ENCODE measurements around the gene KIF4A.
A peak's percentile ranks its signal among the peaks of the same experiment; 100 is the strongest.
"Not testable (repeated sequence)": the region's sequence is repeated elsewhere in the genome, so short reads cannot be mapped to it uniquely, and the experiment has no call there.

KIF4A gene

DNA sequence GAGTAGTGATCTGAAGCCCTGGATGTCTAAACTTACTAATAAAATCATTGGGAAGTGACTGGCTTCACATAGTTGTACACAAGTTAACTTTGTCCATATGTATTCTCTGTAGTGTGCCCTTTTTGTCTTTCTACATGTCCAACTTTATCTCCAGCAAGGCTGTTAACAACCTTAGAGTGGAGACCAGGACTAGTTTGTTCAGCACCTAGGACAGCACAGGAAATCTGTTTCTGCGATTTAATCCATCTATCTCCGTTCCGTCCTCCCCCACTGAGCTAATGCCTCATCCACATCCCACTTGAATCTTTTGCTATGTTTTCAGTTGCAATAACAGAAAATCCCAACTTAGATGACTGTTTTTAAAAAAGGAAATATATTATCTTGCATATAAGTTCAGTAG, 25.1 kb upstream of the KIF4A start:
- no peak for ATAC-seq
- H3K4me1 Mint-ChIP-seq, result no peaks in the 10 kb centered on the region
- H3K27ac Mint-ChIP-seq, result no peak overlapping the region
- no peaks in the 10 kb centered on the region for H3K27me3 Mint-ChIP-seq
- H3K9me3 Mint-ChIP-seq, result no peaks in the 10 kb centered on the region
- H3K36me3 Mint-ChIP-seq, result no peaks in the 10 kb centered on the region
- H3K4me3 Mint-ChIP-seq, result no peak overlapping the region

DNA sequence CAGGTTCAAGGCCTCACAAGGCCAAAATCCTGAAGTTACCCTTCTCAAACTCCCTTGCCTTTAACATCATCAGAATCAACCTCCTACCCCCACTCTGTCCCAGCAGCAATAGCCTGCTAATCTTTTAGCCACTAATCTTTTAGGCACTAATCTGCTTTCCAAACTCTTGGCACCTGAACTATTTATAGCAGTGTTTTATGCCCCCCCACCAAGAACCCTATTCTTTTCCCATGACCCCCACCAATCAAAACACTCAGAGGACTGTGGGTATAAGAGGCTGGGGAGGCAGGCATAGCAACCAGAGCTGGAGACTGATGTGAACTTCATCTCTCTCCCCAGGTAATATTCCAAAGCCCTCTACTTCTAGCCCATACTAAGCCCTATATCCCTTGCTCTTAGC, 21.9 kb upstream of the KIF4A start, which contains the start of gene ARR3:
ARR3 (plus strand) TSS at position 301 of the 400 bp plus-strand sequence. CDS start 1,052 bp downstream, outside the sequence.
- Mint-ChIP-seq H3K27ac (no peak within 1 kb of the TSS), H3K4me3 (no peak within 1 kb of the TSS), H3K9me3 (no peaks in the 10 kb centered on the region), H3K4me1 (no peaks in the 10 kb centered on the region), H3K27me3 (no peaks in the 10 kb centered on the region), H3K36me3 (no peaks in the 10 kb centered on the region)
- no peak for ATAC-seq

DNA sequence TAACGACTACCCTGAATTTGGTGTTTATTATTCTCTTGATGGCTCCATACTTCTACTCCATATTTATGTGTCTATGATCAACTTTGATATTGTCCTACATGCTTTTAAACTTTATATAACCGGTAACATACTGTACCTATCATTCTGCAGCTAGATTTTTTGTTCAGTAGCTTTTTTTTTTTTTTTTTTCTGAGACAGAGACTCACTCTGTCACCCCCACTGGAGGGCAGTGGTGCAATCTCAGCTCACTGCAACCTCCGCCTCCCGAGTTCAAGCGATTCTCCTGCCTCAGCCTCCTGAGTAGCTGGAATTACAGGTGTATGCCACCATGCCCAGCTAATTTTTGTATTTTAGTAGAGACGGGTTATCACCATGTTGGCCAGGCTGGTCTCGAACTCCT, 15.9 kb upstream of the KIF4A start:
- not testable (repeated sequence) for H3K9me3 Mint-ChIP-seq, H3K4me1 Mint-ChIP-seq, ATAC-seq, H3K36me3 Mint-ChIP-seq, H3K27ac Mint-ChIP-seq, H3K4me3 Mint-ChIP-seq, H3K27me3 Mint-ChIP-seq

DNA sequence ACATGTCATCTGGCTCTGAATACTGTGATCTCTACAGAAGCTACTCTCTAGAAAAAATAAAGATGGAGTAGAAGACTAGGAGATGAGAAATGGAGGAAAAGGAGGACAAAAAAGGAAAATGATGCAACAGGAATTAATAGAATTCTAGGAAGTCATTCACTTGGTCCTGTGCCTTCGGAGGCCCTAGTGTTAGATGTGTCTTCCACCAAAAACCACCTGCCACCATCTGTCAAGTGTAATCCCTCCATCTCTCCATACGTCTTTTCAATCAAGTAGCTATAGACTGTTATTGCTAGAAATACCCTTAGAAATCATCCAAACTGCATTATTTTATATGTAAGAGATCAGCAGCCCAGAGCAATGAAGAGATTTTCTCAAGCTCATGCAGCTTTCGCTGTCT, 10.8 kb upstream of the KIF4A start:
- H3K9me3 Mint-ChIP-seq, result no peaks in the 10 kb centered on the region
- no peak overlapping the region for H3K4me3 Mint-ChIP-seq
- no peak overlapping the region for H3K27ac Mint-ChIP-seq
- no peaks in the 10 kb centered on the region for H3K27me3 Mint-ChIP-seq
- peaks cover 26% of the 10 kb centered on the region for H3K36me3 Mint-ChIP-seq
- no peaks in the 10 kb centered on the region for H3K4me1 Mint-ChIP-seq
- ATAC-seq, result no peak

DNA sequence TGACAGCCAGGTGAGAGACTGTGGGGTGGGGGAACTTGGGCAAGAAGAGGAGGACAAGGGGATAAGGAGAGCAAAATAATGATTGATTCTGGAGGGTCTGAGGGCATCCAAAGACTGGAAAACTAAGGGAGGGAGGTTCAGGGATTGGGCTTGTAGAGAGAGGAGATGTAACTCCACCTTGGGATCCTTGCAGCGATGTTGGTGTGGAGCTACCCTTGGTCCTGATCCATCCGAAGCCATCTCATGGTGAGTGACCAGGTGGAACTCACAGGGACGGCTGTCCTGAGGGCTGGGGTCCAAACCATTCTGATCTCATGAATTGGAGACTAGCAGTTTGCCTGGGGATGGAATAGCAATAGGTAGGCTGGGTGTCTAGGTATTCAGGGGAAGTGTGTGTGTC, 9.3 kb upstream of the KIF4A start:
- no peaks in the 10 kb centered on the region for H3K9me3 Mint-ChIP-seq
- H3K27ac Mint-ChIP-seq, result no peak overlapping the region
- ATAC-seq, result no peak
- no peaks in the 10 kb centered on the region for H3K4me1 Mint-ChIP-seq
- H3K36me3 Mint-ChIP-seq, result peaks cover 38% of the 10 kb centered on the region
- no peak overlapping the region for H3K4me3 Mint-ChIP-seq
- no peaks in the 10 kb centered on the region for H3K27me3 Mint-ChIP-seq

DNA sequence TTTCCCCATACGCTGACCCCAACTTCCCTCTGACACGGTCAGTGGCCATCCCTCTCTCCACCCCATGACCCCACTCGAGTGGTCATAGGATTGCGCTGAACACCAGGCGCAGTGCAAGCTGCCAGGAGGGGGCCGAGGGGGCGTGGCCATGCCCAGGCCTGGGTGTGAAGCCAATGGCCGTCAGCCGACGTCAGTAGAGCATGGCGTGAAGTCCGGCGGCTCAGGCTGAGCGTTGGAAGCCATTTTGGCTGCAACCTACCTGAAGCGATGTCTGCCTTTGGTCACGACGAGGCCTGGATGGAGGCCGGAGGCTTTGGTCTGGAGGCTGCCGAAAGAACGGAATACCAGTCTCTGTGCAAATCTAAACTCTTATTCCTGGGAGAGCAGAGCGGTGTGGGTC, 8.0 kb upstream of the KIF4A start, which contains the start of gene RAB41:
RAB41 (plus strand) TSS at position 222 of the 400 bp plus-strand sequence; CDS start at position 268, 46 bp downstream.
- Mint-ChIP-seq H3K9me3 (no peaks in the 10 kb centered on the region), H3K36me3 (peaks cover 45% of the 10 kb centered on the region), H3K4me3 (no peak within 1 kb of the TSS), H3K4me1 (no peaks in the 10 kb centered on the region), H3K27ac (no peak within 1 kb of the TSS), H3K27me3 (no peaks in the 10 kb centered on the region)
- no peak for ATAC-seq

DNA sequence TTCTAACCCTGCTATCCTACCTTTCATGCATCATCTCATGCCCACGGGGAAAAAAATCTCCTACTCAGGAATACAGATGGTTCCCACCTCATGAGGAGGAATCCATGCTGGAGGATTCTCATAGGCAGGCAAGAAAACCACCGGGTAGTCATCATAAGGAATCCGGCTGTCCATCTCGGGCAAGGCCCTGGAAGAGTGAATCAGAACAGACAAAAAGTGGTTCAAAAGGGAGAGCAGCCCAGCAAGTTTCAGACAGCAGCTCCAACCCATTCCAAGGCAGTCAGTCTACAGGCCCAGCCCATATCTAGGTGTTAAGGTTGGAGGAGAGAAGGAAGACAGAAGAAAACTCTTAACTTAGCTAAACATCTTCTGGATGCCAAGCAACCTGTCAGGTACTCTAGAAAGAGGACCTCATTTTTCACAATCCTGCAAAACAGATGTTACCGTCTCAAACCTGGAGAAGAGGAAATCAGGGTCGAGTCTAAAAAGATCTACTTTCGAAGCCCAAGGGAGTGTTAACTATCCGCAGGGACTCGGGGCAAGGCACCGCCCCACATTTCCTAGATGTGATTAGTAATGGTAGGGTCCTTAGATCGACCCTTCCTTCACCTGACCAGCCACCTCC, 624 bp upstream of the KIF4A start:
- Mint-ChIP-seq H3K9me3 (no peaks in the 10 kb centered on the region), H3K36me3 (peaks cover 21% of the 10 kb centered on the region), H3K27me3 (no peaks in the 10 kb centered on the region), H3K27ac (peak overlapping the region; percentile 66), H3K4me3 (peak overlapping the region; percentile 86), H3K4me1 (peaks cover 10% of the 10 kb centered on the region)
- ATAC-seq, result no peak

DNA sequence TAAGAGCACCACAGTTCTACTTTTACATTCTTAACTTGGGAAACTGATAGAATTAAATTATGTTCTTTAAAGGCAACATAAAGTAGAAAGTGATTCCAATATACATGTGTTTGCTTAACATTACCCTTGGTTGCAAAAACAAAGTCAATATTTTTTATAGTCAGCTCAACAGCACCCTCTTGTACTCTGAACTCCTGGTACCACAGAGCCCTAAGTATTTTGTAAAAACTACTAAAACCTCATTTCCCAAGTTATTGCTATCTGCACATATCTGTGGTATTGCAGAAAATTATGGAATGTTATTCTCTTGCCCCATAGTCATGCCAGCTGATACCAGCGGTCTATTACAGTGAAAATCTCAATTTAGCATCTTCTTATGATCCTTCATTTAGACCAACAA, 2.9 kb downstream of the KIF4A start:
- Mint-ChIP-seq H3K27me3 (no peaks in the 10 kb centered on the region), H3K9me3 (no peaks in the 10 kb centered on the region), H3K4me1 (peaks cover 10% of the 10 kb centered on the region), H3K36me3 (no peaks in the 10 kb centered on the region), H3K4me3 (no peak overlapping the region), H3K27ac (no peak overlapping the region)
- no peak for ATAC-seq

DNA sequence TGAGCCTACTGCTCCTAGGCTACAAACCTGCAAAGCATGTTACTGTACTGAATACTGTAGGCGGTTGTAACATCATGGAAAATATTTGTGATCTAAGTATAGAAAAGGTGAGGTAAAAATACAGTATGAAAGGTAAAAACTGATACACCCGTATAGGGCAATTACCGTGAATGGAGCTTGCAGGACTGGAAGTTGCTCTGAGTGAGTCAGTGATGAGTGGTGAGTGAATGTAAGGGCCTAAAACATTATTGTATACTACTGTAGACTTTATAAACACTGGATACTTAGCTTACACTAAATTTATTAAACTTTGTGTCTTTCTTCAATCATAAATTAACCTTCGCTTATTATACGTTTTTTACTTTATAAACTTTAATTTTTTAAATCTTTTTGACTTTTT, 3.7 kb downstream of the KIF4A start:
- H3K4me3 Mint-ChIP-seq, result no peak overlapping the region
- no peaks in the 10 kb centered on the region for H3K36me3 Mint-ChIP-seq
- H3K27me3 Mint-ChIP-seq, result no peaks in the 10 kb centered on the region
- H3K27ac Mint-ChIP-seq, result no peak overlapping the region
- ATAC-seq, result no peak
- H3K4me1 Mint-ChIP-seq, result peaks cover 10% of the 10 kb centered on the region
- no peaks in the 10 kb centered on the region for H3K9me3 Mint-ChIP-seq

DNA sequence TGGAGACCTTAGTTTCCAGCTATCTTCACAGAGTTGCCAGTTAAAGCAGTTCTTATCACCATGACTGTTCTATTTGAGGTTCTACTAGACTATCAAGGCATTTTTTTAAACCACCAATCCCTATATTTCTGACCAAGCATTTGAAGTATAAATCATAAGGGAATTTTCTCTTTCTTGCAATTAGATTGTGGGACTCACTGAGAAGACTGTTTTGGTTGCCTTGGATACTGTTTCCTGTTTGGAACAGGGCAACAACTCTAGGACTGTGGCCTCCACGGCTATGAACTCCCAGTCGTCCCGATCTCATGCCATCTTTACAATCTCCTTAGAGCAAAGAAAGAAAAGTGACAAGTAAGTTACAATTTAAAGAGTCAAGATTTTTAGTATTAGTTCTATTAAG, 11.8 kb downstream of the KIF4A start:
- no peak for ATAC-seq
- Mint-ChIP-seq H3K27me3 (no peaks in the 10 kb centered on the region), H3K36me3 (no peaks in the 10 kb centered on the region), H3K9me3 (no peaks in the 10 kb centered on the region), H3K4me1 (no peaks in the 10 kb centered on the region), H3K27ac (no peak overlapping the region), H3K4me3 (no peak overlapping the region)

DNA sequence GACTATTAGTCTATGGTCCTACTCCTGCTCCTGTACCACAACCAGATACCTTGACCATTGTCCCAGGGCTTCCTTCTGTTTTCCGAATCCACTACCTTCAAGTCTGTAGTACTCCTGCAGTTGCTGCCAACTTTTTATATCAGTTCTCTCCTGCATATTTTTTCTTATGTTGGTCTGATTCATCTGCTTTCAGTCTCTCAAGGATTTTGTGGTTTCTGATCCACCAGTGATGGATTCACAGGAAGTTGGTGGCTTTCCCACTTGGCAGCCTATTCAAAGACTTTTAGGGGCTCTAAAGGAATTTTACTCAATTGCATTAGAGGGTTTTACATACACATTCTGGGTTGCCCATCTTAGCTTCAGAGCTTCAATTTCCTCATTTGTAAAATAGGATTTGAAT, 23.6 kb downstream of the KIF4A start:
- no peak for ATAC-seq
- Mint-ChIP-seq H3K36me3 (no peaks in the 10 kb centered on the region), H3K9me3 (no peaks in the 10 kb centered on the region), H3K27ac (no peak overlapping the region), H3K4me1 (no peaks in the 10 kb centered on the region), H3K4me3 (no peak overlapping the region), H3K27me3 (no peaks in the 10 kb centered on the region)

DNA sequence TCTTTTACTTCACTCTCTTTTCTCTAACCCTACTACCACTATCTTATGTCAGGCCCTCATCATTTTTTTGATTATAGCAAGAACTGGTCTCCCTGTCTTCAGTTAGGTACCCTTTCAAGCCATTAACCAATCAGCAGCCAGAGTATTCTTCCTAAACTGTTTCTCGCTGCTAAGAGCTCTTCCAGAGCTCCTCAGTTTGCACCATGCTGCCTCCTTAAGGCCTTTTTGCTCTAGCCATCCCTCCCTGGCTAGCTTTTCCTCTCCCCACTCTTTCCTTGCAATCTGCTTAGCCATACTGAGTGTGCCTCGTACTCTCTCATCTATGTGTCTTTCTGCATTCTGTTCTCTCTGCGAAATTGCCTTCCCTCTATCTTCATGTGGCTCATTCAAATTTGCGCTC, 32.9 kb downstream of the KIF4A start:
- no peaks in the 10 kb centered on the region for H3K27me3 Mint-ChIP-seq
- H3K36me3 Mint-ChIP-seq, result no peaks in the 10 kb centered on the region
- no peak overlapping the region for H3K4me3 Mint-ChIP-seq
- H3K9me3 Mint-ChIP-seq, result no peaks in the 10 kb centered on the region
- H3K4me1 Mint-ChIP-seq, result no peaks in the 10 kb centered on the region
- H3K27ac Mint-ChIP-seq, result no peak overlapping the region
- ATAC-seq, result no peak

DNA sequence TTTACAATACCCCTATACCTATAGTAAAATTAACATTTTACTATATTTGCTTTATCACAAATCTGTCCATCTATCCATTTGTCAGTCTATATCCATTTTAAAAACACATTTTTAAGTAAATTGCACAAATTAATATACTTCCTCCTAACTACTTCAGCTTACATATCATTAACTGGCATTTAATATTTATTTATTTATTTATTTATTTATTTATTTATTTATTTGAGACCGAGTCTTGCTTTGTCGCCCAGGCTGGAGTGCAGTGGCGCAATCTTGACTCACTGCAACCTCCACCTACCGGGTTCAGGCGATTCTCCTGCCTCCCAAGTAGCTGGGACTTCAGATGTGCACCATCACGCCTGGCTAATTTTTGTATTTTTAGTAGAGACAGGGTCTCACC, 33.7 kb downstream of the KIF4A start:
- ATAC-seq, H3K4me3 Mint-ChIP-seq, H3K4me1 Mint-ChIP-seq, H3K36me3 Mint-ChIP-seq, H3K27ac Mint-ChIP-seq, H3K27me3 Mint-ChIP-seq, H3K9me3 Mint-ChIP-seq: not testable (repeated sequence)

DNA sequence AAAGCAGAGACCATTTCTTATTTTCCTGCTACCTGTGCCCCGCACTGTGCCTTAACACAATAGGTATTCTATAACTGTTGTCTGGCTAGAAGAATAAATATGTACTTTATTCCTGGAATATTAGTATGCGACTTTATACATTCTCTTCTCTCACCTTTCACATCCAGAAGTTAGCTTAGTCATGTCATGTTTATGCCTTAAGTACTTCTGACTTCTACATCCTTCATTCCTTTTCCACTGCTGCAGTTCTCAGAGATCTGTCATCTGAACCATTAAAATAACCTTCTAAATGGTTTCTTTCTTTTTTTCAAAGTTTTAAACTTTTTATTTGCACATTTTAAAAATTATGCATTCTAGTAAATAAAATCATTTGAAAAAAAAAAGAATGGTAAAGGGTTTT, 34.4 kb downstream of the KIF4A start:
- no peak overlapping the region for H3K27ac Mint-ChIP-seq
- no peaks in the 10 kb centered on the region for H3K9me3 Mint-ChIP-seq
- H3K27me3 Mint-ChIP-seq, result no peaks in the 10 kb centered on the region
- H3K36me3 Mint-ChIP-seq, result no peaks in the 10 kb centered on the region
- H3K4me3 Mint-ChIP-seq, result no peak overlapping the region
- no peak for ATAC-seq
- H3K4me1 Mint-ChIP-seq, result no peaks in the 10 kb centered on the region

DNA sequence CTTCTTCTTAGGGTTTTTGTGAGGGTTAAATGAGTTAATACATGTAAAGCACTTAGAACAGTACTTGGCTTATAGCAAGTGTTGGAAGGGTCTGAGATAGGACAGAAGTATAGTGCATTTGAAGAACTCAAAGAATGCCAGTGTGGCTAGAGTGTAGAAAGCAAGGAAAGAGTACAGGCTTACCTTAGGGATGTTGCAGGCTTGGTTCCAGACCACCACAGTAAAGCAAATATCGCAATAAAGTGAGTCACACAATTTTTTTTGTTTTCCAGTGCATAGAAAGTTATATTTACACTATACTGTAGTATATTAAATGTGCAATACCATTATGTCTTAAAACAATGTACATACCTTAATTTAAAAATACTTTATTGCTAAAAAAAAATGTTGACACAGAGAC, 41.3 kb downstream of the KIF4A start:
- H3K9me3 Mint-ChIP-seq, result no peaks in the 10 kb centered on the region
- no peak overlapping the region for H3K27ac Mint-ChIP-seq
- no peaks in the 10 kb centered on the region for H3K4me1 Mint-ChIP-seq
- no peak for ATAC-seq
- no peaks in the 10 kb centered on the region for H3K27me3 Mint-ChIP-seq
- H3K4me3 Mint-ChIP-seq, result no peak overlapping the region
- H3K36me3 Mint-ChIP-seq, result no peaks in the 10 kb centered on the region

DNA sequence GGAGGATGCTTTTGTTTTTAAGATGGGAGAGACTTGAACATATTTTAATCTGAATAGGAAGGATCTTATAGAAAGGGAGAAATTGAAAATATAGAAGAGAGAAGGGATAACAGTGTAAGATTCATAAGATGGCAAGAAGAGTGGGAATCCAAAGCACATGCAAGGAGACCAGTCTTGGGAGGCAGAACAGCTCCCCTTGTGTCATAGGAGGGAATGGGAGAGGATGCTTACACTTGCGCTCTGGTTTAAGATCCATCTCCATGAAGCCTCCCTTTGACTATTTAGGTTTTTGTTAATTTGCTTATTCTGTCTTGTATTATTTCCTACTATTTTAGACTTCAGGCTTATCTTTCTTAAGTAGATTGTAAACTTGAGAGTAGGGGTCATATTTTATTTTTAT, 42.7 kb downstream of the KIF4A start:
- H3K4me1 Mint-ChIP-seq, result no peaks in the 10 kb centered on the region
- no peaks in the 10 kb centered on the region for H3K27me3 Mint-ChIP-seq
- no peaks in the 10 kb centered on the region for H3K36me3 Mint-ChIP-seq
- H3K4me3 Mint-ChIP-seq, result no peak overlapping the region
- no peak for ATAC-seq
- no peaks in the 10 kb centered on the region for H3K9me3 Mint-ChIP-seq
- H3K27ac Mint-ChIP-seq, result no peak overlapping the region

DNA sequence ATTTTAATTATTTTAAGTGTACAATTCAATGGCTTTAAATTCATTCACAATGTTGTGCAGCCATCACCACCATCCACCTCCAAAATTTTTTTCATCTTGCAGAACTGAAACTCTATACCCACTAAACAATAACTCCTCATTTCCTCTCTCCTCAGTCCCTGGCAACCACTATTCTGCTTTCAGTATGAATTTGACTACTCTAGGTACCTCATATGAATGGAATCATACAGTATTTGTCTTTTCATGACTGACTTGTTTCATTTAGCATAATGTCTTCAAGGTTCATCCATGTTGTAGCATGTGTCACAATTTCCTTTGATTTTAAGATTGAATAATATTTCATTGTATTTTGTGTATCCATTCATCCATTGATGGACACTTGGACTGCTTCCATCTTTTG, 46.9 kb downstream of the KIF4A start:
- H3K27me3 Mint-ChIP-seq, result no peaks in the 10 kb centered on the region
- no peaks in the 10 kb centered on the region for H3K36me3 Mint-ChIP-seq
- ATAC-seq, result peak; percentile 90
- H3K4me1 Mint-ChIP-seq, result no peaks in the 10 kb centered on the region
- no peaks in the 10 kb centered on the region for H3K9me3 Mint-ChIP-seq
- H3K27ac Mint-ChIP-seq, result no peak overlapping the region
- H3K4me3 Mint-ChIP-seq, result no peak overlapping the region

Data from stimulated activated memory B cell treated with anti-CD40 and anti-IgM and Interleukin-4, amounts not matched to agents 10 μg/mL and 1 μg/mL and 100 μg/mL, for 72 hours (primary cell).